HG03066 (cell line): ENCODE measurements around the gene PAAF1.
"Not testable (repeated sequence)": the region's sequence is repeated elsewhere in the genome, so short reads cannot be mapped to it uniquely, and the experiment has no call there.

Experiments used
- ATAC-seq: cut with Tn5 transposase; IDR thresholded peaks from one replicate; pipeline ENCODE4 v1.9.1; 2021; ENCODE audit warnings: low read depth; ENCODE audit not compliant: unreplicated experiment

Gene PAAF1

GRCh38 chr11:73878771-73879170, 2.0 kb downstream of the PAAF1 start:
- no peak for ATAC-seq

GRCh38 chr11:73880449-73880848, 3.6 kb downstream of the PAAF1 start:
- not testable (repeated sequence) for ATAC-seq

- no peak for ATAC-seq
Measured at GRCh38 chr11:73883856-73884255, 7.1 kb downstream of the PAAF1 start.

- ATAC-seq = no peak
Measured at GRCh38 chr11:73888244-73888643, 11.4 kb downstream of the PAAF1 start.

GRCh38 chr11:73889019-73889418, 12.2 kb downstream of the PAAF1 start:
- no peak for ATAC-seq

GRCh38 chr11:73889536-73889935, 12.7 kb downstream of the PAAF1 start:
- ATAC-seq = no peak

GRCh38 chr11:73893041-73893440, 16.2 kb downstream of the PAAF1 start:
- ATAC-seq = no peak

GRCh38 chr11:73894725-73895335, 18.0 kb downstream of the PAAF1 start:
- no peak for ATAC-seq

GRCh38 chr11:73902303-73902702, 25.5 kb downstream of the PAAF1 start:
- ATAC-seq = no peak

- no peak for ATAC-seq
Measured at GRCh38 chr11:73907191-73907590, 30.4 kb downstream of the PAAF1 start.

GRCh38 chr11:73912026-73912425, 35.2 kb downstream of the PAAF1 start:
- ATAC-seq = no peak

GRCh38 chr11:73913472-73913871, 36.7 kb downstream of the PAAF1 start:
- no peak for ATAC-seq

GRCh38 chr11:73914284-73914683, 37.5 kb downstream of the PAAF1 start:
- no peak for ATAC-seq

- ATAC-seq = no peak
Measured at GRCh38 chr11:73916435-73916834, 39.6 kb downstream of the PAAF1 start.

- no peak for ATAC-seq
Measured at GRCh38 chr11:73921180-73921579, 44.4 kb downstream of the PAAF1 start.

- ATAC-seq = no peak
Measured at GRCh38 chr11:73929388-73929787, 52.6 kb downstream of the PAAF1 start.

- no peak for ATAC-seq
Measured at GRCh38 chr11:73931039-73931645, 54.3 kb downstream of the PAAF1 start.

GRCh38 chr11:73931951-73932350, 55.2 kb downstream of the PAAF1 start:
- no peak for ATAC-seq

- no peak for ATAC-seq
Measured at GRCh38 chr11:73932781-73933180, 56.0 kb downstream of the PAAF1 start.

- not testable (repeated sequence) for ATAC-seq
Measured at GRCh38 chr11:73936047-73936446, 59.2 kb downstream of the PAAF1 start.

GRCh38 chr11:73939096-73939495, 62.3 kb downstream of the PAAF1 start:
- ATAC-seq = no peak

- ATAC-seq = no peak
Measured at GRCh38 chr11:73940801-73941570, 64.2 kb downstream of the PAAF1 start.
